SK-N-MC (cell line): ENCODE data around the gene ZMIZ2.
"Not testable (repeated sequence)": the region's sequence is repeated elsewhere in the genome, so short reads cannot be mapped to it uniquely, and the experiment has no call there.

Experiments
- DNase-seq: peaks from one replicate; pipeline ENCODE4 v3.0.0-alpha.2; 2011; ENCODE audit warnings: low read depth, low spot score
- H3K27ac ChIP-seq: fragments of 200-600 bp; sonication (generic); 2 replicates; pipeline ENCODE4 v1.5.1; 2016; ENCODE audit warnings: mixed run types
- H3K36me3 ChIP-seq: fragments of 200-600 bp; sonication (generic); 2 replicates; pipeline ENCODE4 v1.6.1; 2017; ENCODE audit warnings: antibody characterized with exemption, low read length, mixed read lengths; ENCODE audit not compliant: insufficient read depth
- H3K4me3 ChIP-seq: fragments of 200-600 bp; sonication (generic); 2 replicates; pipeline ENCODE4 v1.5.1; 2016
- H3K9ac ChIP-seq: fragments of 200-600 bp; sonication (generic); 2 replicates; pipeline ENCODE4 v1.8.0; 2017; ENCODE audit warnings: mixed run types, mixed read lengths; ENCODE audit not compliant: insufficient read length
- H3K9me3 ChIP-seq: fragments of 200-600 bp; sonication (generic); 2 replicates; pipeline ENCODE4 v1.6.1; 2017; ENCODE audit warnings: low read depth, mild to moderate bottlenecking, antibody characterized with exemption, low read length, moderate library complexity, mixed read lengths
- EZH2 ChIP-seq: fragments of 200-600 bp; sonication (generic); IDR thresholded peaks from one replicate; pipeline ENCODE4 v1.6.1; 2017; ENCODE audit warnings: antibody characterized with exemption
- FOXP2 ChIP-seq: optimal IDR thresholded peaks from 2 replicates; pipeline ENCODE3; 2011; ENCODE audit warnings: mild to moderate bottlenecking, moderate library complexity; ENCODE audit not compliant: insufficient read depth; ENCODE audit errors: extremely low read length, control extremely low read depth
- POLR2AphosphoS5 ChIP-seq: IDR thresholded peaks from 2 replicates; pipeline ENCODE4 v1.6.1; 2012; ENCODE audit warnings: mild to moderate bottlenecking, low read depth, low read length, borderline replicate concordance

Gene ZMIZ2

DNA sequence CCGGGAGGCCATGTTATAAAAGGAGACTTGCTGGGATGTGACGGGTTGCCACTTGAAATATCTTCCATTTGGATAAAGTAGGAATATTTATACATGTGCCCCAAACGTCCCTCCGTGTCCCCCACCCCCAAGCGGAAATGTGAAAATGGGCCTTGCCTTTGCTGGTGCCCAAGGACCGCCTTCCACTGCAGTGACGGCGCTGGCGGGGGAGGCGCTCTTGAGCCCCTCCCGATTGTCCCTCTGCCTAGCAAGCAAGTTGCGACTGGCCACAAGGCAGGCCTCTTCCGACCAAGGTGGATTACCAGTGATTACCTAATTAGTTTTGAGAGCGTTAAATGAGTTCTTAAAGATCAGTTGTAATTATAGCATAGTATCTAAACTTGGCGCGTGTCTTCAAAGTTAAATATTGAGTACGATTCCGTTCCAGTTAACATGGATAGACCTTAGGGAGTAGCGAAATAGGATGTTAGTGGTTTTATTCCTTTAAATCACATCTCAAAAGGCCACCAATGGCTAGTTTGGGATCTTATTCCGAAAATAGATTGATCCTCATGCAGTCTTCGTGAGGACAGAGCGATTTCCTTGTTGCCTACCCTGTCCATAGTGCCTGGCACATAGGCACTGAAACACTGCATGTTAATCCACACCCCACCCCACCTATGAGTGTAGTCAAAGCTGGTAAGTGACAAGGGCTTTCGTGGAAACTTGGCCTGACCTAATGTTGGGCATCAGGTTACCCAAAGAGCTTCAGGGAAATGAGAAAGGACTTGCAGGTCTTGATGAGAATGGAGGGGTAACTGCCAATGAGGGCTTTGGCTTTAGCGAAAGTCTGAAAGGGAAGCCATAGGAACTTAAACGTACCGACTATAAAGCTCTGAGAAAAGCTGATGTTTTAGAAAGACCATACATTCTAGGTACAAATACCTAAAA, 48.9 kb downstream of the ZMIZ2 start:
- no peak for DNase-seq
- TF ChIP-seq POLR2AphosphoS5 (peak; percentile 73), FOXP2 (no peak), EZH2 (no peak)
- peak overlapping the region; percentile 85 for H3K27ac ChIP-seq
- peak overlapping the region; percentile 94 for H3K9ac ChIP-seq
- H3K36me3 ChIP-seq = peaks cover 54% of the 10 kb centered on the region
- H3K4me3 ChIP-seq = peak overlapping the region; percentile 81
- H3K9me3 ChIP-seq = no peaks in the 10 kb centered on the region

DNA sequence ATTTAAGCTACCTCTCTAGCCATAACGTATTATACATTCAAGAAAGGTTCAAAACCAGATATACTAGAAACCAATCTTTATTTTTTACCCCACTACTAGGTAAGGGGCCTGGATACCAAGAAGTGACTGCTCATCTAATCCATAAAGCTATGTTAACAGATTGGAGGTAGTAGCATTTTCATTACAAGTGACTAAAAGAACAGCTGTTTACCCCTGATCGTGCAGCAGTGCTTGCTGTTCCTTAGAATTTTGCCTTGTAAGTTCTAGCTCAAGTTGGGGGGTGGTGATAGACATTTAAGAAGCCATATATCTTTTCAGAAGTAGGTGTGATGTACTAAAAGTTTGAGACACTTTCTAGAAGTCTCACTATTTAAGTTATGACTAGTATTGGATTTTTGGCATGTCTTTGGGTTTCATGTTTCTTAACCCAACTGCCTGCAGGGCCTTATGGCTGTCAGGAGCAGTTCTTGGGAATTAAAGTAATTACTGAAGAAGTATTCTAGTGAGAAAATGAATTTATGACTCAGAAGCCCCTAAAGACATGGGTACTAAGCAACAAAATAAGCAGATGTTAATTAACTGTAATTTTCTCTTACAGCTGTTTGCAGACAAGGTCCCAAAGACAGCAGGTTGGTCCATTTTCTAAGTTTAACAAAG, 50.1 kb downstream of the ZMIZ2 start:
- Histone ChIP-seq H3K4me3 (peak overlapping the region; percentile 81), H3K27ac (peak overlapping the region; percentile 54)

DNA sequence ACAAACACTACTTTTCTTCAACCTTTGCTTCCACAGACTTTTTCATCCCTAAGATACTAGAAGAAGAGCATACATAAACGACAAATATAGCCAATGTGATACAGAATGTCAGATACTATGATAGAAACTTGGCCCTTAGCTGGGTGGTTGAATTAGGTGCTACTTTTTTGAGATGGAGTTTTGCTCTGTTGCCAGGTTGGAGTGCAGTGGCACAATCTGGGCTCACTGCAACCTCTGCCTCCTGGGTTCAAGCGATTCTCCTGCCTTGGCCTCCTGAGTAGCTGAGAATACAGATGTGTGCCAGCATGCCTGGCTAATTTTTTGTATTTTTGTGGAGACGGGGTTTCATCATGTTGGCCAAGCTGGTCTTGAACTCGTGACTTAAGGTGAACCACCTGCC, 51.3 kb downstream of the ZMIZ2 start:
- Histone ChIP-seq H3K9me3 (no peaks in the 10 kb centered on the region), H3K4me3 (no peak overlapping the region), H3K27ac (peak overlapping the region; percentile 57), H3K36me3 (peaks cover 66% of the 10 kb centered on the region), H3K9ac (no peak overlapping the region)
- no peak for TF ChIP-seq EZH2
- no peak for TF ChIP-seq FOXP2
- TF ChIP-seq POLR2AphosphoS5 = no peak
- DNase-seq = no peak

More for the DNA sequence above, 50.1 kb downstream of the ZMIZ2 start:
- TF ChIP-seq POLR2AphosphoS5 (no peak), EZH2 (no peak), FOXP2 (no peak)
- no peak for DNase-seq
- Histone ChIP-seq H3K36me3 (peaks cover 66% of the 10 kb centered on the region), H3K9me3 (no peaks in the 10 kb centered on the region), H3K9ac (peak overlapping the region; percentile 94)

DNA sequence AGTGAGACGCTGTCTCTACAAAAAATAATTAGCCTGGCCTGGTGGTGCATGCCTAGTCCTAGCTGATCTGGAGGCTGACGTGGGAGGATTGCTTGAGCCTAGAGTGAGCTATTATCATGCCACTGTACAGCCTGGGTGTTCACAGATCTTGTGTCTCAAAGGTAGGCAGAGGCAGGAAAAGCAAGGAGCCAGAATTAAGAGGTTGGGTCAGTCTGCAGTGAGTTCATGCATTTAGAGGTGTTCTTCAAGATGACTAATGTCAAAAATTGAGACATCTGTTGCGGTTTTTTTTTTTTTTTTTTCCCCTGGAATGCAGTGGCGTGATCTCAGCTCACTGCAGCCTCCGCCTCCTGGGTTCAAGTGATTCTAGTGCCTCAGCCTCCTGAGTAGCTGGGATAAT, 53.2 kb downstream of the ZMIZ2 start:
- H3K36me3 ChIP-seq = peaks cover 66% of the 10 kb centered on the region
- DNase-seq = no peak
- H3K27ac ChIP-seq = peak overlapping the region; percentile 39; the same call in 1 of the 2 replicates
- TF ChIP-seq POLR2AphosphoS5 (no peak), FOXP2 (no peak), EZH2 (no peak)
- no peak overlapping the region for H3K4me3 ChIP-seq
- no peaks in the 10 kb centered on the region for H3K9me3 ChIP-seq
- H3K9ac ChIP-seq = no peak overlapping the region

DNA sequence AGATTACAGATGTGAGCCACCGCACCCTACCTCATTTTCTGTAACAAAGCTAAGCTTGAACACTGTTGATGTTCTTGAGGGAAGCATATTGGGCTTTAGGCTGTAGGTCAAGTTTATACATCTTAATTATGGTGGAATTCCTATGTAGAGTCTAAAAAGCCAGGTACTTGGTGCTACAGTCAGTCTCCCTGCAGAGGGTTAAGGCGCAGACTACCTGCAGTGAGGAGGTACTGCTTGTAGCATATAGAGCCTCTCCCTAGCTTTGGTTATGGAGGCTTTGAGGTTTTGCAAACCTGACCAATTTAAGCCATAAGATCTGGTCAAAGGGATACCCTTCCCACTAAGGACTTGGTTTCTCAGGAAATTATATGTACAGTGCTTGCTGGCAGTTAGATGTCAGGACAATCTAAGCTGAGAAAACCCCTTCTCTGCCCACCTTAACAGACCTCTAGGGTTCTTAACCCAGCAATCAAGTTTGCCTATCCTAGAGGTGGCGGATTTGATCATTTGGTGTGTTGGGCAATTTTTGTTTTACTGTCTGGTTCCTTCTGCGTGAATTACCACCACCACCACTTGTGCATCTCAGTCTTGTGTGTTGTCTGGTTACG, 53.9 kb downstream of the ZMIZ2 start:
- no peaks in the 10 kb centered on the region for H3K9me3 ChIP-seq
- no peak; the same call in 1 of the 2 replicates for TF ChIP-seq POLR2AphosphoS5
- TF ChIP-seq FOXP2 = no peak
- TF ChIP-seq EZH2 = no peak
- H3K27ac ChIP-seq = peak overlapping the region; percentile 39
- H3K4me3 ChIP-seq = no peak overlapping the region
- no peak overlapping the region for H3K9ac ChIP-seq
- peaks cover 62% of the 10 kb centered on the region for H3K36me3 ChIP-seq
- DNase-seq = no peak

DNA sequence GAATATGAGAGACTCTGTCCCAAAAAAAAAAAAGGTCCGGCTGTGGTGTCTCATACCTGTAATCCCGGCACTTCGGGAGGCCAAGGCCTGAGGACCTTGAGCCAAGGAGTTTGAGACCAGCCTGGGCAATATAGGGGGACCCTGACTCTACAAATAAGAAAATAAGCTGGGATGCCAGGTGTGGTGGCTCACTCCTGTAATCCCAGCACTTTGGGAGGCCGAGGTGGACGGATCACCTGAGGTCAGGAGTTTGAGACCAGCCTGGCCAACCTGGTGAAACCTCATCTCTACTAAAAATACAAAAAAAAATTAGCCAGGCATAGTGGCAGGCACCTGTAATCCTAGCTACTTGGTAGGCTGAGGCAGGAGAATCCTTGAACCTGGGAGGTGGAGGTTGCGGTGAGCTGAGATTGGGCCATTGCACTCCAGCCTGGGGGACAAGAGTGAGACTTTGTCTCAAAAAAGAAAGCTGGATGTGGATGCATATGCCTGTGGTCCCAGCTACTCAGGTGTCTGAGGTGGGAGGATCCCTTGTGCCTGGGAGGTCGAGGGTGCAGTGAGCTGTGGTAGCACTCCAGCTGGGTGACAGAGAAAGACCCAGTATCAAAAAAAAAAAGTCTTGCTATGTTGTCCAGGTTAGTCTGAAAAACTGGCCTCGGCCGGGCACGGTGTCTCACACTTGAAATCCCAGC, 55.3 kb downstream of the ZMIZ2 start:
- H3K27ac ChIP-seq, DNase-seq, H3K4me3 ChIP-seq, H3K9me3 ChIP-seq, H3K9ac ChIP-seq: not testable (repeated sequence)
- peak; percentile 9; the same call in 1 of the 2 replicates for TF ChIP-seq POLR2AphosphoS5
- H3K36me3 ChIP-seq = peaks cover 48% of the 10 kb centered on the region

DNA sequence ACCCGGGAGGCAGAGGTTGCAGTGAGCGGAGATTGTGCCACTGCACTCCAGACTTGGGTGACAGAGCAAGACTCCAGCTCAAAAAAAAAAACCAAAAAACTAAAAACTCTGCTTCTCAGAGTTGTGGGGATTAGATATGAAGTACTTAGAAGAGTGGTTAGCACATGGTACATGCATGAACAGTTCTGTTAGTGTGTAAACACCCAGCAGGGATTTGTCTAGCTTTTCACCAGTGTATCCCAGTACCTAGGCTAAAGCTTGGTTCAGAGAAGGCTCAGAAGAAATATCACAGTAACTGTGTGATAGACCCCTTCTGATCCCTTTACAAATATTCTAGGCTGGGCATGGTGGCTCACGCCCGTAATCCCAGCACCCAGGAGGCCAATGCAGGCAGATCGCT, 57.3 kb downstream of the ZMIZ2 start:
- no peak overlapping the region for H3K4me3 ChIP-seq
- H3K36me3 ChIP-seq = peaks cover 28% of the 10 kb centered on the region
- no peak for DNase-seq
- H3K9ac ChIP-seq = no peak overlapping the region
- H3K27ac ChIP-seq = peak overlapping the region; percentile 74
- no peak for TF ChIP-seq FOXP2
- no peak for TF ChIP-seq POLR2AphosphoS5
- TF ChIP-seq EZH2 = no peak
- no peaks in the 10 kb centered on the region for H3K9me3 ChIP-seq
